Measurements from ENCODE around the gene TMEM121. TPM values are rescaled to one million over a fixed set of nuclear protein-coding genes. Genes with fewer than 3 reads are reported as not detected.
A peak's percentile ranks its signal among the peaks of the same experiment; 100 is the strongest.

TMEM121 gene
- total RNA-seq, 1 donor = 4.0 TPM

DNA sequence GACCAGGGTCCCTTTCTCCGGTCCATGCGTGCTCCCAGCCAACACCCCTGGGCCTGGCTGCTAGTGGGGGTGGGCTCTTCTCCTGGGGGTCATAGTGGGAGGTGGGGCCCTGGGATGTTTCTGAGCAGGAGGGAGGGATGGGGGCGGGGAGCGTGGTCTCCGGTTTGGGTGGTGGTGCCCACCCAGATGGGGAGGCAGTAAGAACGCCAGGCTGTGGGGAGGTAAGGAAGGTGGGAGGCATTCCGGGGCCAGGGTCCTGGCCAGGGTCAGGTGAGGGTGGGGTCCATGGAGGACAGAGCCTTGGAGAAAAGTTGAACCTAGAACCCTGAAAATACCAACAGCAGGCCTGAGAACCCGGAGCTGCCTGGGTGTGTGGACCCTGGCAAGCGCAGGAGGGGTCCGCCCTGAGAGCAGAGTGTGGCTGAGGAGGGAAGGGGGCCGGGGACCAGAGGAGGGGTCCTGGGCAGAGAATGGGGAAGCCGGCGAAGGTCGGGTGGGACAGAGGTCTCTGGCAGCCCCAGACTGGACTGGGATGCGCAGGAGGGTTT lies 46.1 kb upstream of the TMEM121 start:
- no peak overlapping the region for H3K4me3 ChIP-seq (ENCODE audit: low read depth, low read length)
- DNase-seq (ENCODE audit: low read depth) = no peak
- TF ChIP-seq, protein P1, sequence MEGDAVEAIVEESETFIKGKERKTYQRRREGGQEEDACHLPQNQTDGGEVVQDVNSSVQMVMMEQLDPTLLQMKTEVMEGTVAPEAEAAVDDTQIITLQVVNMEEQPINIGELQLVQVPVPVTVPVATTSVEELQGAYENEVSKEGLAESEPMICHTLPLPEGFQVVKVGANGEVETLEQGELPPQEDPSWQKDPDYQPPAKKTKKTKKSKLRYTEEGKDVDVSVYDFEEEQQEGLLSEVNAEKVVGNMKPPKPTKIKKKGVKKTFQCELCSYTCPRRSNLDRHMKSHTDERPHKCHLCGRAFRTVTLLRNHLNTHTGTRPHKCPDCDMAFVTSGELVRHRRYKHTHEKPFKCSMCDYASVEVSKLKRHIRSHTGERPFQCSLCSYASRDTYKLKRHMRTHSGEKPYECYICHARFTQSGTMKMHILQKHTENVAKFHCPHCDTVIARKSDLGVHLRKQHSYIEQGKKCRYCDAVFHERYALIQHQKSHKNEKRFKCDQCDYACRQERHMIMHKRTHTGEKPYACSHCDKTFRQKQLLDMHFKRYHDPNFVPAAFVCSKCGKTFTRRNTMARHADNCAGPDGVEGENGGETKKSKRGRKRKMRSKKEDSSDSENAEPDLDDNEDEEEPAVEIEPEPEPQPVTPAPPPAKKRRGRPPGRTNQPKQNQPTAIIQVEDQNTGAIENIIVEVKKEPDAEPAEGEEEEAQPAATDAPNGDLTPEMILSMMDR (IDR thresholded peaks at IDR 0.05; ENCODE audit: insufficient read depth, low read length) = no peak

DNA sequence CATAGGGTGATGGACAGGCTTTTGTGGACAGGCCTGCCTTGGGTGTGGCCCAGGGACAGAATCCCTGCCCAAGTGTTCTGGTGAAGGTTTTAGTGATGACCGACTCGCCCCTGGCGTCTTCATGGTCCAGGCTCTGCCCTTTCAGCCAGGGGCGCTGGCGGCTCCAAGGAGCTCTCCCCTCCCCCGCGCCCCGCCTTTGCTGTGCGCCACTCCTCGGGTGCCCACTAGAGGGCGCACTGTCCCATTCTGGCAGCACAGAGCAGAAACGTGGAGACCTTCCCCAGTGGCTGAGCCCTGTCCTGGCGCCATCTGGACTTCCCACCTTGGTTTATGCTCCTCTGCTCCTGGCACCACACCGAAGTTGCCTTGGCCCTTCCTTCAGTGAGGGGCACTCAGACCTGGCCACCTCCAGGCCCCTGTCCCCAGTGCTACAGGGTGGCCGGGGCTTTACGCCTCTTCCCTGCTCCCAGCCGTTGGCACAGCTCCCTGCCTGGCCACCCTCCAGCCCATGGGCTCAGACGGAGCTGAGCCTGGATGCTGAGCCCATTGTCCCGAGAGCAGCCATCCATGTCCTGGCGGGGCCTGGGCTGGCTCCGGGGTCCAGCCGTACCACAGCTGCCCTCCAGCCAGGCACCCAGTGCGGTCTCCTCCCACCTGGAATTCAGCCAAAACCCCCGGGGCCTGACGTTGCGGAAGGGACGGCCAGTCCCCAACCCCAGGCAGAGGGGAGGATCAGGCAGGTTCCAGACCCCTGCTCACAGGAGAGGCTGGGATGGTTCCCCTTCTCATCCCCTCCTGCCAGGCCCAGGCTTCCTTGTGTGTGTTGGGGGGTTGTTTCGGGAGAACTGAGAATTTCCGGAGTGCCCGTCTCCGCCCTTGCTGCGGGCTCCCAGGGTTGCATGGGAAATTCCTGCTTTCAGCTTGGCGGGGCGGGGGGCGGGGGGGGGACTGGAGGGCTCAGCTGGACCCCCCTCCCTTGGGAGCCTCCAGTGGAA lies 45.3 kb upstream of the TMEM121 start:
- TF ChIP-seq, protein P1 (IDR thresholded peaks at IDR 0.05; ENCODE audit: insufficient read depth, low read length) = peak; percentile 97
- DNase-seq (ENCODE audit: low read depth) = peak; percentile 86
- H3K4me3 ChIP-seq (ENCODE audit: low read depth, low read length) = peak overlapping the region; percentile 60

DNA sequence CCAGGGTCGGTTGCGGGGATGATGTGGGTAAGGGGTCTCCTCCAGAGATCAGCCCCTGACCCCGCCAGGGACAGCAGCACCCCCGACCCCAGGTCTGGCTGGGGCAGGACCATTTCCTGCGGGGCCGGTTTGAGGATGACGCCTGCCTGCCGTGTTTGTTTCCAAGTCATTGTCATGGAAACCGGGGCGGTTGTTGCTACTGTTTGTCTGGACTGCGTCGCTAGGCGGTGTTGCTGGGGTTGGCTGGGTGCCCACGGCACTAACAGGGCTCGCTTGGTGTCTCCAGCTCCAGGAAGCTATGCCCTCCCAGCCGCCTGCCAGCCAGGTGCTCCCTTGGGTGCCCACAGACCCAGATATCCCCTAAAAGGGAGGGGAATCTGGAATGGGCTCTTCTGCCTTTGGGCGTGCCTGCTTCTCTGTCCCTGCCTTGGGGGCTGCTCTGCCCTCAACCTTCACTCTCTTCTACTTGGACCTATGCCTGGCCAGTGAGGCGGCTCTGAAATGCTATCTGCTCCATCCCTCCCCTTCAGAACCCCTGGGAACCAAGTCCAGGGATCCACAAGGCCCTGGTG lies 44.4 kb upstream of the TMEM121 start:
- H3K4me3 ChIP-seq (ENCODE audit: low read depth, low read length) = peak overlapping the region; percentile 33
- TF ChIP-seq, protein P1 (IDR thresholded peaks at IDR 0.05; ENCODE audit: insufficient read depth, low read length) = no peak
- peak; percentile 95 for DNase-seq (ENCODE audit: low read depth)

DNA sequence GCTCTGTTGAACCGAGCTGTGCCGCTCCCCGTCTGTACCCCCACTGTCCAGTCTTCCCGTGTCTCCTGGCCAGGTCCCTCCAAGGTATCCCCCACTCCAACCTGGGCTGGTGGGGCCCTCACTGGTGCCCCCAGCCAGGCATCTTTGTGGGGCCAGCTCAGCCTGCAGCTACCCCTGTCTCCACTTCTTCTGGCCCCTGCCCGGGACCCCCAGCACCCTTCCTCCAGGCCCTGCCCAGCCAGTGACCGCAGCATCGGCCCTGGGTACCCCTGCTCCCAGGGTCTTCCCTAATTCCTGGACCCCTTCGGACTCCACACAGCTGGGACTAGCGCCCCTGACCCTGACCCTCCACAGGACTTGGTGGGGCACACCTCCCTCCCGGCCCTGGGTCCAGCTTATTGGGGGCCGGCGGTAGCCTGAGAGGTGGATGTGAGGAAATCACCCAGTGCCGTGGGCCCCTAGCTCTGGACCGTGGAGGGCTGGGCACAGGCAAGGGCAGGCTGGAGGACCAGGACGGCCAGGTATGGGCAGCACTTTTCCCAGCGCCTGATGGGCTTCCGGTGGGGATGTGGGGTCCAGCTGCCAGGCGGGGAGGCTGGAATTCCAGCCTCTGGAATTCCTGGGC lies 43.8 kb upstream of the TMEM121 start:
- TF ChIP-seq, protein P1 (IDR thresholded peaks at IDR 0.05; ENCODE audit: insufficient read depth, low read length) = no peak
- H3K4me3 ChIP-seq (ENCODE audit: low read depth, low read length) = no peak overlapping the region
- no peak for DNase-seq (ENCODE audit: low read depth)

DNA sequence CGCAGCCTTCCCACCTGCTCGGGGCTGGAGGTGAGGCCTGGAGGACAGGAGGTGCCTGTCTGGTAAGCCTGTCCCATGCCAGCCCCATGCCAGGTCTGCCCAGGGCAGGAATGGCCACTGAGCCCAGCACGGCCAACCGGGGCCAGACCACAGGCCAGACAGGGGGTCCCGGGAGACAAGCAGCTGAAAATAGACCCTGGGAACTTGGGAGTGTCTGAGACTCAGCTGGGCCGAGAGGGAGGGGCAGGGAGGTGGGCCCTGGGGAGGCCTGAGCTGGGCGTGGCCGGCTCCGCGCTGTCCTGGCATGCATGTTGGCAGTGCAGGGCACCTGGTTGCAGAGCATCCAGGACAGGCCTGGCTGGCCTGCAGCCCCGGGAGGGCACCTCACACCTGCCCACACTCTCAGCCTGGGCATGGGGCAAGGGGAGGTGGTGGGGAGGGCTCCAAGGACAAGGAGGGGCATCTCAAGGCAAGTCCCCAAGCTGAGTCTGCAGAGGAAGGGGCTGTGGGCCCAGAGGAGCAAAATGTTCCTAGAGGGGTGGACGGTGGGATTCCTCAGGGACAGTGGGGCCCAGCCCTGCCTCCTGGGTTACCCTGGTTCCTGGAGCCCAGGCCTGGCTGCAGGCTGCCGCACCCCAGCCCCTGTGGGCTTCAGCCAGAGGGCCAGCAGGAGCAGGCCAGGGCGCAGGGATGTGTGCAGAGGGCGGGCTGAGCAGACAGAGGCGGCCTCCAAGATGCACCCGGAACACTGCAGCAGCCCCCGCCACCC lies 42.9 kb upstream of the TMEM121 start:
- no peak overlapping the region for H3K4me3 ChIP-seq (ENCODE audit: low read depth, low read length)
- TF ChIP-seq, protein P1 (IDR thresholded peaks at IDR 0.05; ENCODE audit: insufficient read depth, low read length) = no peak
- no peak for DNase-seq (ENCODE audit: low read depth)
